HG02571 (cell line): ENCODE measurements around the gene ID3.

Experiments
- ATAC-seq: cut with Tn5 transposase; IDR thresholded peaks from one replicate; pipeline ENCODE4 v1.9.1; 2021; ENCODE audit warnings: mild to moderate bottlenecking, moderate library complexity; ENCODE audit not compliant: unreplicated experiment

ID3 gene

GRCh38 chr1:23528250-23528978 lies 30.9 kb downstream of the ID3 start:
- peak; percentile 42 for ATAC-seq

GRCh38 chr1:23527900-23528249 lies 31.4 kb downstream of the ID3 start:
- ATAC-seq: no peak

- ATAC-seq: no peak
Measured at GRCh38 chr1:23527366-23527765, 31.9 kb downstream of the ID3 start.

- ATAC-seq: no peak
Measured at GRCh38 chr1:23526329-23527041, 32.8 kb downstream of the ID3 start.

- ATAC-seq: no peak
Measured at GRCh38 chr1:23525558-23526250, 33.6 kb downstream of the ID3 start.

- no peak for ATAC-seq
Measured at GRCh38 chr1:23524716-23525401, 34.4 kb downstream of the ID3 start.

GRCh38 chr1:23524163-23524562 lies 35.1 kb downstream of the ID3 start:
- no peak for ATAC-seq

- ATAC-seq: no peak
Measured at GRCh38 chr1:23522244-23522982, 36.9 kb downstream of the ID3 start.

- no peak for ATAC-seq
Measured at GRCh38 chr1:23521588-23521987, 37.7 kb downstream of the ID3 start.

GRCh38 chr1:23517581-23517980 lies 41.7 kb downstream of the ID3 start:
- no peak for ATAC-seq

- no peak for ATAC-seq
Measured at GRCh38 chr1:23515905-23516304, 43.4 kb downstream of the ID3 start.

GRCh38 chr1:23514111-23514679 lies 45.1 kb downstream of the ID3 start:
- ATAC-seq: no peak

- ATAC-seq: no peak
Measured at GRCh38 chr1:23509896-23510295, 49.4 kb downstream of the ID3 start.
